HepG2 (cell line): ENCODE results near the gene PTK7. TPM values are rescaled to one million over a fixed set of nuclear protein-coding genes. Genes with fewer than 3 reads are reported as not detected.
A peak's percentile ranks its signal among the peaks of the same experiment; 100 is the strongest.

Source experiments
- CREB3 ChIP-seq: sonication (generic); formaldehyde crosslinking; IDR thresholded peaks from 2 replicates; pipeline ENCODE4 v1.5.0; 2020; ENCODE audit warnings: missing genetic modification reagents
- ELF3 ChIP-seq: IDR thresholded peaks from 2 replicates; pipeline ENCODE4 v1.6.1; 2016; ENCODE audit warnings: missing genetic modification reagents, missing compliant biosample characterization
- ESRRA ChIP-seq: sonication (generic); formaldehyde crosslinking; IDR thresholded peaks from 2 replicates; pipeline ENCODE4 v1.5.1; 2020; ENCODE audit warnings: mild to moderate bottlenecking, low read depth, missing genetic modification reagents
- GLI4 ChIP-seq: sonication (generic); formaldehyde crosslinking; IDR thresholded peaks from 2 replicates; pipeline ENCODE4 v1.5.1; 2020; ENCODE audit warnings: missing genetic modification reagents, mild to moderate bottlenecking, moderate library complexity, borderline replicate concordance
- HCFC1 ChIP-seq: fragments of 150-350 bp; IDR thresholded peaks from 2 replicates; pipeline ENCODE4 v1.6.1; 2014; ENCODE audit warnings: low read depth, low read length
- HDAC1 ChIP-seq: sonication (generic); formaldehyde crosslinking; IDR thresholded peaks from 2 replicates; pipeline ENCODE4 v1.5.1; 2020; ENCODE audit warnings: mild to moderate bottlenecking, missing genetic modification reagents
- HMG20B ChIP-seq: conservative IDR thresholded peaks from 2 replicates; pipeline ENCODE4 v1.6.1; 2016; ENCODE audit warnings: missing genetic modification reagents, missing compliant biosample characterization
- HMGXB4 ChIP-seq, 2 experiments: sonication (generic) in 1 of 2; formaldehyde crosslinking in 1 of 2; IDR thresholded peaks; 2 replicates each; pipeline versions ENCODE4 v1.4.0 to v1.6.1; 2018 to 2020; ENCODE audit warnings: missing genetic modification reagents in 2 of 2, borderline replicate concordance in 1 of 2, low read depth in 1 of 2, mild to moderate bottlenecking in 1 of 2, missing biosample characterization in 1 of 2
- MAX ChIP-seq: IDR thresholded peaks from 2 replicates; pipeline ENCODE4 v1.6.1; 2012; ENCODE audit warnings: inconsistent platforms
- MEF2D ChIP-seq: sonication (generic); formaldehyde crosslinking; IDR thresholded peaks from 2 replicates; pipeline ENCODE4 v1.5.1; 2020; ENCODE audit warnings: mild to moderate bottlenecking, missing genetic modification reagents
- ONECUT2 ChIP-seq: sonication (generic); formaldehyde crosslinking; IDR thresholded peaks from 2 replicates; pipeline ENCODE4 v1.4.0; 2020; ENCODE audit warnings: missing genetic modification reagents
- RARG ChIP-seq: sonication (generic); formaldehyde crosslinking; IDR thresholded peaks from 2 replicates; pipeline ENCODE4 v1.4.0; 2020; ENCODE audit warnings: low read depth, mild to moderate bottlenecking, missing genetic modification reagents
- TFAP4 ChIP-seq: sonication (generic); IDR thresholded peaks from 2 replicates; pipeline ENCODE4 v1.6.1; 2016; ENCODE audit warnings: low read depth, borderline replicate concordance
- TFDP2 ChIP-seq: sonication (generic); formaldehyde crosslinking; IDR thresholded peaks from 2 replicates; pipeline ENCODE4 v1.4.0; 2020; ENCODE audit warnings: missing genetic modification reagents
- ZBTB26 ChIP-seq: IDR thresholded peaks from 2 replicates; pipeline ENCODE4 v1.6.1; 2016; ENCODE audit warnings: missing compliant biosample characterization, missing genetic modification reagents, borderline replicate concordance
- ZBTB38 ChIP-seq: sonication (generic); formaldehyde crosslinking; IDR thresholded peaks from 2 replicates; pipeline ENCODE4 v1.5.1; 2020; ENCODE audit warnings: mild to moderate bottlenecking, missing genetic modification reagents
- ZNF160 ChIP-seq: sonication (generic); formaldehyde crosslinking; IDR thresholded peaks from 2 replicates; pipeline ENCODE4 v1.8.0; 2022; ENCODE audit warnings: mild to moderate bottlenecking, inconsistent platforms, missing genetic modification reagents
- ZNF230 ChIP-seq: sonication (generic); formaldehyde crosslinking; IDR thresholded peaks from 2 replicates; pipeline ENCODE4 v1.4.0; 2020; ENCODE audit warnings: mild to moderate bottlenecking, missing genetic modification reagents
- ZNF431 ChIP-seq: sonication (generic); formaldehyde crosslinking; IDR thresholded peaks from 2 replicates; pipeline ENCODE4 v1.9.0; 2022; ENCODE audit warnings: missing genetic modification reagents, low read depth, mild to moderate bottlenecking, borderline replicate concordance
- ZNF546 ChIP-seq: sonication (generic); formaldehyde crosslinking; conservative IDR thresholded peaks from 2 replicates; pipeline ENCODE4 v1.8.1; 2023; ENCODE audit warnings: mild to moderate bottlenecking, missing genetic modification reagents
- ZNF557 ChIP-seq: sonication (generic); formaldehyde crosslinking; IDR thresholded peaks from 2 replicates; pipeline ENCODE4 v1.4.0; 2020; ENCODE audit warnings: missing genetic modification reagents
- ZZZ3 ChIP-seq: sonication (generic); formaldehyde crosslinking; IDR thresholded peaks from 2 replicates; pipeline ENCODE4 v1.4.0; 2020; ENCODE audit warnings: missing genetic modification reagents, mild to moderate bottlenecking, borderline replicate concordance
- polyA plus RNA-seq, 8 experiments: library from polyadenylated mRNA; depleted of rRNA in 3 of 8; stranded (reverse) in 7 of 8; unstranded in 1 of 8; fragments of >200 nt; fragmentation: Illumina TruSeq in 4 of 8; extraction: Trizol in 4 of 8; gene quantifications; 2 replicates each; pipeline versions ENCODE4 v1.2.1 to v1.2.3, GENCODE V29; 2011 to 2016; ENCODE audit warnings: low read depth in 4 of 8, missing spikeins in 1 of 8, mixed read lengths in 1 of 8; ENCODE audit not compliant: insufficient read depth in 1 of 8
- total RNA-seq, 5 experiments: library from RNA; depleted of rRNA; stranded (reverse); fragments of >200 nt; fragmentation: Illumina TruSeq; extraction: Trizol; gene quantifications; 2 replicates each; pipeline ENCODE4 v1.2.3, GENCODE V29; 2016; ENCODE audit warnings: low read depth in 1 of 5

The PTK7 gene
- total and polyA plus RNA-seq, 2 of the 13 experiments (the other 11 are each of a cell fraction or from before 2014, with no cell fraction given), result 98.5 to 99.8 TPM

- no peak for TF ChIP-seq GLI4 (CRISPR knock-in tag)
- 0 out of 2 replicates have a peak, but pooled peaks have one; percentile 23 for TF ChIP-seq ZNF230 (CRISPR knock-in tag)
- no peak for TF ChIP-seq CREB3 (CRISPR knock-in tag)
- peak; percentile 22; the same call in 1 of the 2 replicates for TF ChIP-seq ZNF431 (CRISPR knock-in tag)
- no peak for TF ChIP-seq ZNF557
- peak; percentile 70; the same call in 1 of the 2 replicates for TF ChIP-seq MAX
- TF ChIP-seq TFDP2 (CRISPR knock-in tag), result 0 out of 2 replicates have a peak, but pooled peaks have one; percentile 40
- peak; percentile 85 to 92 for TF ChIP-seq HMGXB4 (CRISPR knock-in tag; IDR thresholded peaks at IDR 0.05; ENCODE audit: borderline replicate concordance in 1 of 2, low read depth in 1 of 2)
- TF ChIP-seq ZBTB38 (CRISPR knock-in tag), result peak; percentile 94
- TF ChIP-seq ONECUT2 (CRISPR knock-in tag), result no peak
- 0 out of 2 replicates have a peak, but pooled peaks have one; percentile 29 for TF ChIP-seq HMG20B (CRISPR knock-in tag)
- TF ChIP-seq HCFC1, result 0 out of 2 replicates have a peak, but pooled peaks have one; percentile 13
- TF ChIP-seq ZNF160, result peak; percentile 68; the same call in 1 of the 2 replicates
- TF ChIP-seq ZBTB26 (CRISPR knock-in tag), result peak; percentile 65; the same call in 1 of the 2 replicates
- TF ChIP-seq ELF3 (CRISPR knock-in tag), result peak; percentile 55
- TF ChIP-seq MEF2D (CRISPR knock-in tag), result no peak
- TF ChIP-seq RARG (CRISPR knock-in tag), result no peak
- TF ChIP-seq TFAP4, result peak; percentile 30; the same call in 1 of the 2 replicates
- no peak for TF ChIP-seq ZZZ3
- 0 out of 2 replicates have a peak, but pooled peaks have one; percentile 31 for TF ChIP-seq ESRRA (CRISPR knock-in tag)
- 0 out of 2 replicates have a peak, but pooled peaks have one; percentile 14 for TF ChIP-seq ZNF546 (CRISPR knock-in tag)
- TF ChIP-seq HDAC1 (CRISPR knock-in tag), result peak; percentile 63; the same call in 1 of the 2 replicates
These were observed 67.4 kb downstream of the PTK7 start (continued) for GRCh38 chr6:43143235-43144128.
